Stromal cell of bone marrow (primary cell): ENCODE measurements around the gene BICRA.
"Not testable (repeated sequence)": the region's sequence is repeated elsewhere in the genome, so short reads cannot be mapped to it uniquely, and the experiment has no call there.

Source experiments
- DNase-seq: peaks from one replicate; pipeline ENCODE4 v3.0.0-alpha.2; 2012; ENCODE audit warnings: low read depth

The BICRA gene

DNA sequence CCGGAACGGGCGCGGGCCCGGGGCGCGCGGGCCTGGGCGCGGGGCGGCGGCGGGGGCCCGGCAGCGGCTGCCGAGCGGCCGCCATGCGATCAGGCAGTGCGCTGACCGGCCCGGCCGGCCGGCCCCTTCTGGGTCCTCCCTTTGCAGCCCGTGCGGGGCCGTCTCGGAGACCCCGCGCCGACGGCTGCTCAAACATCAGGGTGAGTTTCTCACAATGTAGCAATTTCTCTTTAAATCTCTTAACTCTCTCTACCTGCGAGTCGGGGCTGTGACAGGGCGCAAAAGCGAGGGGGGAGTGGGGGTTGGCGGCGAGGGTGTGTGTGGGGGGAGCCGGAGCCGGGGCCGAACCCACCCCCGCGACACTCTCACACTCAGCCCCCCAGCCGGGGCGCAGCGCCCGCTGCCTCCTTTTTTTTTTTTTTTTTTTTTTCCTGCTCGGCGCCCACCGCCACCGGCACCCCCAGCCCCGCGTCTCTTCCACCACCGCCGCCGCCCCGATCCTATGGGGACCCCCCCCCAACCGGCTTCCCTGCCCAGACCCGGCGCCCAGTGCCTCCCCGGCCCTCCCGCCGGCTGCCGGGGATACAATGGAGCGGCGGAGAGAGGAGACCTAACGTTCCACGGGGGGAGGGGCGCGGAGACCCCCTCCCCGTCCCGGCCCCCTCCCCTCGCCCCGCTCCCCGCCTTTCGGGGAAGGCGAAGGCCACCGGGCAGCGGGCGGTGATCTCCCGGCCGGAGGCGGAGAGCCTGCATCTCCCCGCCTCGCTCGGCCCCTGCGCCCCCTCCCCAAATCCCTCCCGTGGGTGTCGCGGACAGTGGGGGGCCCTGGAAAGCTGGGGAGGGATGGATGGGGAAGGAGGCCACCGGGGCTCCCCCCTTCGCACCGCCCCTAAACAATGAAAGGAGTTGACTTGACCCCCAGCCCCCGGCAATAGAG, at the start of gene BICRA:
TSS of gene BICRA (plus strand) at position 166 of the 937 bp plus-strand sequence. CDS start 64,441 bp downstream, outside the sequence.
- no peak for DNase-seq

DNA sequence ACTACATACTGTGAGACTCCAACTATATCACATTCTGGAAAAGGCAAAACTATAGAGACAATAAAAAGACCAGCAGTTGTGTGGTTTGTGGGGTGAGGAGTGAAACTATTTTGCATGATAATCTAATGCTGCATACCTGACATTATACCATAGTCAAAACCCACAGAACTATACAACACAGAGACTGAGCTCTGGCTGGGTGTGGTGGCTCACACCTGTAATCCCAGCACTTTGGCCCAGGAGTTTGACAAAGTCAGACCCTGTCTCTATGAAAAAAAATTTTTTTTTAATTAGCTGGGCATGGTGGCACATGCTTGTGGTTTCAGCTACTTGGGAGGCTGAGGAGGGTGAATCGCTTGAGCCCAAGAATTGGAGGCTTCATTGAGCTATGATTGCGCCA, 47.9 kb upstream of the BICRA start:
- no peak for DNase-seq

DNA sequence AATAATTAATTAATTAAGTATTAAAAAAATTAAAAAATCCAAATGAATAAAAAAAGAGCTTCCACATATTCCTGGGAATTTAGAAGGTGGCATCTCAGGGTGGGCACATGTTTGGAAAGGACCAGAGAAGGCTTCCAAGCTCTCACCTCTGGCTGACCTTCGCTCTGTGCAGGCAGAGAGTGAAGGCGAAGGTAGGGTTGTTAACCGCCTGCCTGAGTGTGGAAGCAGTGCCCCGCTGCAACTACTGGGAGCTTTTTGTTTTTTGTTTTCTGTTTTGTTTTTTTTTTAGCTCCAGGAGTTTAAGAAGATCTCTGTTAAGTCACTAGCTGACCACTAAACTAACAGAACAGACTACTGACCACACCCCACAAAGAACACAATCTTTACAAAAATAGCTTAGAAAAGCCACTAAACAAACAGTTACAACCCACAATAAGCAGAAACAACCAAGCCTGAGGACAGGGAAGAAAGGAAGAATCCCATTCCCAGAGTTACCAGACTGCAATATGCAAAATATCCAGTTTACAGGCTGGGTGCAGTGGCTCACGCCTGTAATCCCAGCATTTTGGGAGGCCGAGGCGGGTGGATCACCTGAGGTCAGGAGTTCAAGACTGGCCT, 47.4 kb upstream of the BICRA start:
- no peak for DNase-seq

DNA sequence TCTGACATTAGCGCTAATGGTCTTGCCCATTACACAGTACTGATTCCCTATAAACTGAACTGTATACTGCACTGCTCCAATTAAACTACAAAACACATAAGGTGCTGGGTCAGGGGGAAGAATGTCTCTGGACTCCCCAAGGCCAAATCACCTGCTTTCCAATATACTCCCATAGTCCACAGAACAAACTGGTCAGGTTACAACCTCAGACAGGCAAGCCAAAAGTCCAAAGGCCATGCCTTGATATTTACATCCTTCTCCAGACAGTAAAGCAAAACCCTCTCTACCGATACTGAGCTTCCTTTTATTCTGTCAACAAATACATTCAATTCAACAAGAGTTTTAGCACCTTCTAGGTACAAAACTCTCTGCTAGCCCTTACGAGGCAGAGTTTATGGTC, 44.9 kb upstream of the BICRA start:
- no peak for DNase-seq

DNA sequence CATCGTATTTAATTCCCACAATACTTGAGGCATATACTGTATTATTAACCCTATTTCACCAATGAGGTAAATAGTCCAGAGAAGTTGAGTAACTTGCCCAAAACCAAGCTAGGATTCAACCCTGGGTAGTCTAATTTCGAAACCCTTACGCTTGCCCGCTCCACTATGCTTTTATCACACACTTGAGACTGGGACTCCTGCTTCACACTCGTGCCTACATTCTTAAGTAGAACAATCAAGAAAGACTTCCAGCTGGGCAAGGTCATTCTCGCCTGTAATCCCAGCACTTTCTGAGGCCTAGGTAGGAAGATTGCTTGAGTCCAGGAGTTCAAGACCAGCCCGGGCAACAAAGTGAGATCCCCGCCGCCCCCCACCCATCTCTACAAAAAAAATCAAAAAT, 39.6 kb upstream of the BICRA start:
- DNase-seq = no peak

DNA sequence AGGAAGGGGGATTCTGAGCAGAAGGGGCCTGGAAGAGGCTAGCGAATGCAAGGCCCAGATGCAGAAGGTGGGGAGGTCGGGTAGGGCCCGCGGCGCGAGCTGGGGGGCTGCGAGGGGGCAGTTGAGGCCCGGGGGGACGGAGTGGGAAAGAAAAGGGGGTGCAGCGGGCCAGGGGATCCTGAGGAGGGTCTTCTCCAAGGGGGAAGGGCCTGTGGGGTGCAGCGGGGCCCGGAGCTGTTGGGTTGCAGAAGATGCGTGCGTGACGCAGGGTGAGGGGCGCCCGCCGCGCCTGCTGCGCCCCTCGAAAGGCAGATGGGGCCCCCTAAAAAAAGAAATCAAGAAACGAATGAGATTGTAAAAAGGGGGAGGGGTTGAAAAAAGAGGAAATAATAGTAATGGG, 36.3 kb upstream of the BICRA start:
- no peak for DNase-seq

DNA sequence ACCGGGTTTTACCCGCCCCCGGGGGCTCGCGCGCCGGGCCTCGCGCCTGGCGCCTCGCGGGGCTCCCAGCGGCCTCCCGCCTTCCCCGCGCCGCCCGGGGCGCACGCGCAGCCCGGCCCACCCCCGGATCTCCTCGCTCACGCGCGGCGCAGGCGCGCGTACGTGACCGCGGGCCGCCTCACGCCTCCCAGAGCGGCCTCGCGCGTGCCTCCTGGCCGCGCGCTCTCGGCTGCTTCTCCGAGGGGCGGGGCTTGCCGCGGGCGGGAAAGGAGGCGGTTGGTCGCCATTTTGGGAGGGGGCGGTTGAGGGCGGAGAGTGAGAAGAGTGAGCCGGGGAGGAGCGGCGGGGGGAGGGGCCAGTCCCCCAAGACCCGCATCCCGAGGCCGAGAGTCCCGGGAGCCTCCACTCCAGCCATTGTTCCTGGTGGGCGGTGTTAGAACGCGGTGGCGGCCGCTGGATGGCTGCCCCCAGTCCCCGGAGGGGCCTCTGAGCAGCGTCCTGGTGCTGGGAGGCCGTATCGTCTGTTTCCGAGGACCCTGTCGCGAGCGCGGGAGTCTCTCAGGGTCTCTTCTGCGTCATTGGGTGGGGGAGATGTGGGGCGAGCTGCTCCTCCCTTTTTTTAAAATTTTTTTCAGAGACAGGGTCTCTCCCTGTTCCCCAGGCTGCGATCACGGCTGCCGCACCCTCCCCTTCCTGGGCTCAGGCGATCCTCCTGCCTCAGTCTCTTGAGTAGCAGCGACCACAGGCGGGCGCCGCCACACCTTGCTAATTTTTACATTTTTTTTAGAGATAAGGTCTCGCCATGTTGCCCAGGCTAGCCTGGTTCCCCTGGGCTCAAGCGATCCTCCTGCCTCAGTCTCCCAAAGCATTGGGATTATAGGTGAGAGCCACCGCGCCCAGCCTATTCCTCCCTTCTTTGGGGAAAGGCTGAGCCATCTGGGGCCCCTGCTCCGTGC, 35.6 kb upstream of the BICRA start, which contains the start of gene ZNF541:
TSS of gene ZNF541 (minus strand) at position 78 of the 956 bp plus-strand sequence. CDS start 17,292 bp downstream, outside the sequence.
- peak; percentile 20 for DNase-seq

DNA sequence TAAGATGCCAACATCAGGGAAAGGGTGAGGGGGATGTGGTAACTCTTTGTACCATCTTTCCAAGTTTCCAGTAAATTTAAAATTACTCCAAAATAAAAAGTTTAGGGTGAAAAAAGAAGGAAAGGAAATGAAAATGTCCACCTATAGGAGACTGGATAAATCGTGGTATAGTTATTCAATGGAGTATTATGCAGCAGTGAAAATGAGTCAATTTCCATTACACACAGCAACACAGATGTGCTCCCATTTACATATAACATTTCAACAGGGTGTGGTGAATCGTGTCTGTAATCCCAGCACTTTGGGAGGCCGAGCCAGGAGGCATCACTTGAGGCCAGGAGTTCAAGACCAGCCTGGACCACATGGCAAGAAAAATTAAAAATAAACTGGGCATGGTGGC, 28.5 kb upstream of the BICRA start:
- DNase-seq = no peak

DNA sequence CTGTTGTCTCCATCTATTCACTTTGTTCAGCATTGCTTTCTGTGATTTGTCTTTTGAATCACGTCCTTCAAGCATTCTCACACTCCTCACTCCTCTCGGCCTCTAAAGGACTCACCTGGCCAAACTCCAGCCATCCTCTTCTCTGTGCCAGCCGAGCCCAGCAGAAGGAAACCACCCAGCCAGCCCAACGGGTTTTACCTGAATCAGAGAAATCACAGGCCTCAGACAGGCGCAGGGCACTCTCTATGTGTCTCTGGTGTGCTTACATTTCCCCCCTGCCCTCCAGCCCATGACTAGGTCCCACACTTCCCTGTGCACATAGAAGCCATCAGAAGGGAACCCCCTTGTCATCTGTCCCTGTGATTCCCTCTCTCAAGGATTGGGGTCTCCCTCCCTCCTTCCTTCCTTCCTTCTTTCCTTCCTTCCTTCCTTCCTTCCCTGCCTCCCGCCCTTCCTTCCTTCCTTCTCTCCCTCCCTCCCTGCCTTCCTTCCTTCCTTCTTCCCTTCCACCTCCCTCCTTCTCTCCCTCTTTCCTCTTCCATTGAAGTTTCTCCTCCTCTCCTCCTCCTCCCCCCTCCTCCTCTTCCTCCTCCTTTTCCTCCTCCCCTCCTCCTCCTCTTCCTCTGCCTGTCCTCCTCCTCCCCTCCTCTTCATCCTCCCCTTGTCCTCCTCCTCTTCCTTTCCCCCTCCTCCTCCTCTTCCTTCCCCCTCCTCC, 27.2 kb upstream of the BICRA start:
- no peak for DNase-seq

DNA sequence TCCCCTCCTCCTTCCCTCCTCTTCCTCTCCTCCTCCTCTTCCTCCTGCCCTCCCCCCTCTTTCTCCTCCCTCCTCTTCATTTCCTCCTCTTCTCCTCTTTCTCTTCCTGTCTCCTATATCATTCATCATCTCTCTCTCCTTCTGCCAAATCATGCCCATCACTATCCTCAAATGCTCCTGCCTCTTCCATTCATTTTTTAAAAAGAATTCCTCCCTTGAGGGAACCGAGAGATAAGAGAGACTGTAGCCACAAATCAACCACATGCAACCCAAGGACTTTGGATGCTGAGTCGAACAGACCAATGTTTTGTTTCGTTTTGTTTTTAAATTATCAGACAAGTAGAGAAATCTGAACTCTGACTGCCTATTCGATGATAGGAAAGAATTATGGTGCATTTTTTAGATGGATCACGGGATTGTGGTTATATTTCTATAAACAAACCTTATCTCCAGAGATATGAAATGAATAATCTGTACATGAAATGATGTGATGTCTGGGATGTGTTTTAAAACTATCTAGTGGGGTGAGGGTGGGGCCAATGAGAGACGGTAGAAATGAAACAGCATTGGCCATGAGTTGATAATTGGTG, 26.5 kb upstream of the BICRA start:
- peak; percentile 47 for DNase-seq

DNA sequence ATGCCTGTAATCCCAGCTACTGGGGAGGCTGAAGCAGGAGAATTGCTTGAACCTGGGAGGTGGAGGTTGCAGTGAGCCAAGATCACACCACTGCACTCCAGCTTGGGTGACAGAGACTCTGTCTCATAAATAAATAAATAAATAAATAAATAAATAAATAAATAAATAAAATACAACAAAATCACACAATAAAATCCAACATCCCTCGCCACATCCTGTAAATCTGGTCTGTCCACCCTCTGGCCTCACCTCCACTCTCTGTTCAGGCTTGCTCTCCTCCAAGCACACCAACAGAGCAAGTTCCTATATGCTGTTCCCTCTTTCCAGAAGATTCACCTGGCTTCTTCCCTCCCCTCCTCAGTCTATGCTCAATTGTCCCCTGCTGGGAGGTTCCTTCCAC, 25.8 kb upstream of the BICRA start:
- DNase-seq = not testable (repeated sequence)

DNA sequence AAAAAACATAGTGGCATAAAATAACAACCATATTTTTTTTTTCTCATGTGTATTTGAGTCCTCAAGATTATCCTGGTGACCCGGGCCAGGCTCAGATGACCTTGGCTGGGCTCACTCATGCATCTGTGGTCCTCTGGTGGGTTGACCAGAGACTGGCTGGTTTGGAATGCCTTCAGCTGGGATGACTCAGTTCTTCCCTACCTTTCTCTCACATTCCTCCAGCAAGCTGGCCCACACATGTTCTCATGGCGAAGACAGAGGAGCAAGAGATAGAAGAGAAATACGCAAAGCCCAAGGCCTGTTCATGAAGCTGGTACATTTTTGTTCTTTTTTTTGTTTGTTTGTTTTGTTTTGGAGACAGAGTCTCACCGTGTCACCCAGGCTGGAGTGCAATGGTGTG, 21.6 kb upstream of the BICRA start:
- no peak for DNase-seq

DNA sequence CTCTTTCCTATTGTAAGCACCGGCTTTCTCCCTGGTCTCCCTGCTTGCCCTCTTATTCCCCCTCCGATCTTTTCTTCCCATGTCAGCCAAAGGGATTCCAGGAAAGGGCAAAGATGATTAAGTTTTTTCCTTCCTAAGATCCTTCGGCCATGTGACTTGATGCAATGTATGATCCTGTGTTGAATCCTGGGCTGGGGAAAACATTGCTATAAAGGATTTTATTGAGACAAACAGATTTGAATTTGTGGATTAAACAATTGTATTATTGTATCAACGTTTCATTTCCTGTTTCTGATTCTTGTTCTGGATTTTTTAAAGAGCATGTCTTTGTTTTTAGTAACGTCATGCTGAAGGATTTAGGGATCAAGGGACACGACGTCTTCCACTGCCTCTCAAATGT, 19.1 kb upstream of the BICRA start:
- no peak for DNase-seq

DNA sequence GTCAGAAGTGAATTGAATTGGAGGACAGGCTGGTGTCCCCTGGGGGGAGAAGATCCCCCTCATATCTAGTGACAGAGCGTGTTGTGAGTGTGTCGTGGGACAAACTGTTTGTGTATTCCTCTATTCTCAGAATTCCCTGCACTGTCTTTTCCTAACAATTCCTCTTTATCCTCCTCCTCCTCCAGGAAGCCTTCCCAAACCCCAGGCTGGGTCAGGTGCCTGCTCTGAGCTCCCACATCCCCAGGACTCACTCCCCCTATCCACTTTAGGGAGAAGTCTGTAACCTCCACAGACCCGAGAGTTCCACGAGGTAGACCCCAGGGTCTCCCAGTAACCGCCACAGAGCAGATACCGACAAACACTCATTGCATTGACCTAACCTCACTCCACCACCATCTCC, 15.1 kb upstream of the BICRA start:
- no peak for DNase-seq

DNA sequence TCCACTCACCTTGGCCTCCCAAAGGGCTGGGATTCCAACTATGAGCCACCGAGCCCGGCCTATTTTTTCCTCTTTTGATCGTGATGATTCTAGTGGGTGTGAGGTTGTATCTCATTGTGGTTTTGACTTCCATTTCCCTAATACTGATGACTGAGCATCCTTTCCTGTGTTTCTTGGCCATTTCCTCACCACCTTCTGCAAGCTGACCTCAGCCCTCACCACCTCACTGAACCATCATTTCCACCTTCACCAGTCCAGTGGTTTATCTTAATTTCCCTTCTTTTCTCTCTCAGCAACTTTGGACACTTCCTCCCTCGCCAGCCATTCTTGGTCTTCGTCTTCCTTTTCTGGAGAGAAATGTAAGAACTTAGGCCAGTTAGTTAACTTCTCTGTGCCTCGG, 13.0 kb upstream of the BICRA start:
- no peak for DNase-seq

DNA sequence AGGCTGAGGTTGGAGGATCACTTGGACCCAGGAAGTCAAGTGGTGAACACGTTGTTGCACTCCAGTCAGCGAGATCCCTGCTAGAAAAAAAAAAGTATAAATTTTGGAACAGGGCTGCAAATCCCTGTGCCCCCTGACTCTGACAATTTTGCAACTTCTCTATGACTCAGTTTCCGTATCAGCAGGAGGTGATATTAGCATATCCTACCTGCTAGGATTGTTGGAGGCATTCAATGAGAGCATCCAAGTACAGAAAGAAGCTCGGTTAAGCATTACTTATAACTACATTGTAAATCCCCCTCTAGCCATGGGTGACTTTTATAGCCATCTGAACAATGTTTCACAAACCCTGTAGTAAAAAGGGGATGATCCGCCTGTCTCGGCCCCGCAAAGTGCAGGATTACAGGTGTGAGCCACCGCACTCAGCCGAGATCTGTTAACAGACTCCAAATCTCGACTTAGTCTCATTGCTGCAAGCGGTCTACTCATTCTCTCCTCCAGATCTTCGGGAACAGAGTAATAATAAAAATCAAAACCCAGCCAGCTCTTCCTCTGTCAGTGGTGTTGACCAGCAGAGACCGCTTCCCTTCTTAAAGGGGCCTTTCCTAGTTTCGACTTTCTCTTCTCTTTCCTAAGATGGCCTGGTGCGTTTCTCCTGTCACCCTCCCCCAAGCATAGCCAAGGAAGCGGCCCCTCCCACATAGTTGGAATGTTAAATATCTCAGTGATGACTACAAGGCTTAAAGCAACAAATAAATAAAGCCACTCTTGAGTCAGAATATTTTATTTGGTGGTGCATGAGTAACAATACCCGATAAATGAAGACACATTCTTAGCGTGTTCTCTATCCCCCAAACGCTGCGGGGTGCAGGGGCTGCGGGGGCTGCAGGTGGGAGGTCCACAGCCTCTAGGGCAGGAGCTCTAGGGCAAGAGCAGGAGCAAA, 10.3 kb upstream of the BICRA start:
- peak; percentile 97 for DNase-seq

DNA sequence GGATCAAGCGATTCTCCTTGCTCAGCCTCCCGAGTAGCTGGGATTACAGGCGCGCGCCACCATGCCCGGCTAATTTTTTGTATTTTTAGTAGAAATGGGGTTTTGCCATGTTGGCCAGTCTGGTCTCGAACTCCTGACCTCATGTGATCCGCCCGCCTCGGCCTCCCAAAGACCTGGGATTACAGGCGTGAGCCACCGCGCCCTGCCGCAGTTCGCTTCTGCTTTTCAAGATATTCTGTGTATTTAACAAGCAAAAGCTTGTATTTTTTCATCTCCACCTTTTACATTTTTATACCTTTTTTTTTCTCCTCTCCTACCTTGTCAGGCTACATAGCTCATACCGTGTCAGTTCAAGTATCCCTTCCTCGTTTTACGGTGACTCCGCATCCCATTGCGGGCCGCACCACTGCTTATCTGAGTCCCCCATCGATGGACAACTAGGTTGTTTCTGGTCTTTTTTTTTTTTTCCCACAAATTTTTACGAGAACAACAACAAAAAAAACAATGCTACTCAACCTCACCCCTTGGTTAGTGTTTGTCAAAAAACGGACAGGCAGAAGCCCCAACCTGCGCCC, 9.2 kb upstream of the BICRA start:
- not testable (repeated sequence) for DNase-seq

DNA sequence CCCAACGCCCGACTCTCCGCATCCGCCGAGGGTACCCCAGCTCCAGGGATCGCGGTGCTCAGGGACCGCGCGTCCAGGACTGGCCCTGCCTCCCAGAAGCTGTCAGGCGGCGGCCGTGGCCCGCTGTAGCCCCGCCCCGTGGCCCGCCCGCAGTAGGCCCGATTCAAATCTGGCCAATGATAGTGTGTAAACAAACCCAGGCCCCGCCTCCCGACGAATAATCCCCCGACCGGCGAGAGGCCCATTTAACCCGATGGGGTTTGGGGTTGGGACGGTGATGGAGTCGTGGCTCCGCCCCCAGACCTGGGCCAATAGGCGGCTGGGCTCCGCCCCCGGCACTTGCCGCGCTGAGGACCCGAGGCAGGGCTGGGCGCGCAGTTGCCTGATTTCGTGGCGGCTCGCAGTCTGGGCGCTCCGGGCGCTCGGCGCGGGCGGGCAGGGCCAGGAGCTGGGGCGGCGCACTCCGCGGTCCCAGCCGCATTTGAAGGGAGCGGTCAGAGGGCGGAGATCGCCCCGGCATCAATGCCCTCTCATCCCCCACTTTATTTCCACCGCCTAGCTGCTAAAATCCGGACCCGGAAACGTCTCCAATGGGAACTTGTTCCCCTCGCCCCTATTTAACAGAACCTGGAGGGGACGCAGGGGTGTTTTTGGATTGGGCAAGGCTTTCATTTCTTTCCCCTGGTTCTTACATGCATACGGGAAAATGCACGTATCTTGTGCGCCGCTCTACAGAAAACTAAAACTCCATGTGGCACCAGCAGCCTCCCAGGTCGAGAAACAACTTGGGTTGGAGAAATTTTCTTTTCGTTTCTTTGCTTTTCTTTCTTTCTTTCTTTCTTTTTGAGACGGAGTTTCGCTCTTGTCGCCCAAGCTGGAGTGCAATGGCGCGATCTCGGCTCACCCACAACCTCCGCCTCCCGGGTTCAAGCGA, 8.4 kb upstream of the BICRA start:
- peak; percentile 99 for DNase-seq
